Duodenal mucosa (tissue), 2 donors: ENCODE results near the gene JAKMIP2.

ENCODE experiments used
- H3K27ac ChIP-seq: one replicate; pipeline ENCODE4 v1.7.0; 2013; ENCODE audit warnings: low read depth, low read length
- H3K27me3 ChIP-seq, 2 donors: one replicate each; pipeline ENCODE4 v1.7.0; 2013; ENCODE audit warnings: low read length in 2 of 2, control low read depth in 1 of 2; ENCODE audit not compliant: insufficient read depth in 2 of 2, control insufficient read depth in 1 of 2
- H3K36me3 ChIP-seq, 2 donors: one replicate each; pipeline ENCODE4 v1.7.0; 2013; ENCODE audit warnings: low read length in 2 of 2, control low read depth in 1 of 2; ENCODE audit not compliant: insufficient read depth in 2 of 2, control insufficient read depth in 1 of 2
- H3K4me1 ChIP-seq, 2 donors: one replicate each; pipeline ENCODE4 v1.7.0; 2013; ENCODE audit warnings: low read length in 2 of 2, control low read depth in 1 of 2; ENCODE audit not compliant: insufficient read depth in 2 of 2, control insufficient read depth in 1 of 2
- H3K4me3 ChIP-seq, 2 donors: one replicate each; pipeline ENCODE4 v1.7.0; 2013; ENCODE audit warnings: low read length in 2 of 2, low read depth in 1 of 2
- H3K9ac ChIP-seq, 2 donors: one replicate each; pipeline ENCODE4 v1.7.0; 2013; ENCODE audit warnings: low read length in 2 of 2, low read depth in 1 of 2
- H3K9me3 ChIP-seq, 2 donors: one replicate each; pipeline ENCODE4 v1.7.0; 2013; ENCODE audit warnings: low read length in 2 of 2, control low read depth in 1 of 2; ENCODE audit not compliant: control insufficient read depth in 1 of 2

JAKMIP2 gene

DNA sequence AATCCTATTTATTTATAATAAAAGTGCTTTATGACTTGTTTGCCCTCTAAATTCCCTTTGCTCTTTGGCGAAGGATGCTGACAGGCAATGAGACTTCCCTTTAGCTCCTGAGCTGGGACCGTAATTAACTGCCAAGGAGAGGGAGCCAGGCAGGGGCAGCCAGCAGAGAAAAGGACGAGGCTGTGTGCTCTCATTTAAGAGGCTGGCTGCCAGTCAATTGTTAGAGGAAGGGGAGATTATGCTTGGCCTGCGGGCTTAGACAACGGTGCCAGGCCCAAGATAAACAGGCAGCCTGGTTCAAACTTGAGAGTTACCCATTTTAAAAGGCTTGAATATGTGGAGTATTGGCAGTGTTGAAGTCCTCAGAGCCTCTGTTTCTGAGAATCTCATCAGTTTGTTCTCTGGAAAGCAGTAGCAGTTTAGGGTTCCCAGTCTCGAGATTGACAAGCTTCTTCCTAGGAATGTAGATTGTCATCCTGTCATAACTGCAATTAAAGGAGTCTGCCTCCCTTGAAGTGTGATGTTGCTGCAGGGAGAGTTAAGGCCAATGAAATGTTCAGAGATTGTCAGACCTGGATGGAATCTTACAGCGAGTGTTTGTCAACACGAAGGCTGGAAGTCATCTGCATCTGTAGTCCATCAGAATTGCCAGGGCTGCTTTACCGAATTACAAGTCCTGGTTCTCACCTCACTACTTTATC, 113.2 kb downstream of the JAKMIP2 start:
- Histone ChIP-seq H3K9ac (no peak overlapping the region), H3K27me3 (no peaks in the 10 kb centered on the region), H3K27ac (no peak overlapping the region), H3K4me1 (no peaks in the 10 kb centered on the region), H3K36me3 (no peaks in the 10 kb centered on the region), H3K4me3 (no peak overlapping the region), H3K9me3 (no peaks in the 10 kb centered on the region)

DNA sequence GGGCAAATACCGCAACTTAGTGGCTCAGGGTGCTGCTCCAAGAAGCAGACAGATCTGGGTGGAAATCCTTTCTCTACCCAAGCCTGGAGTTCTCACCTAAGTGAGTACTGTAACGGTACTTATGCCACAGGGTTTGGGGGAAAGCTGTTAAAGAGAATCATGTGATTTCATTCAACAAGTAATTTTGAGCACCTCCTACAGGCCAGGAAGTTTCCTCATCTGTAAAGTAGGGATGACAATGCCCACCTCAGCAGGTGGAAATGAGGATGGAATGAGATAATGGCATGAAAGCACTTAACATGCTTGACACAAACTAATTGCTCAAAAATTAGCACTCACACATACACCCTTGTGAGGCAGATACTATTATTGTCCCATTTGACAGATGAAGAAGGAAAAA, 114.1 kb downstream of the JAKMIP2 start:
- Histone ChIP-seq H3K9ac (no peak overlapping the region), H3K27me3 (no peaks in the 10 kb centered on the region), H3K36me3 (no peaks in the 10 kb centered on the region), H3K9me3 (no peaks in the 10 kb centered on the region), H3K4me3 (no peak overlapping the region), H3K4me1 (no peaks in the 10 kb centered on the region), H3K27ac (no peak overlapping the region)

DNA sequence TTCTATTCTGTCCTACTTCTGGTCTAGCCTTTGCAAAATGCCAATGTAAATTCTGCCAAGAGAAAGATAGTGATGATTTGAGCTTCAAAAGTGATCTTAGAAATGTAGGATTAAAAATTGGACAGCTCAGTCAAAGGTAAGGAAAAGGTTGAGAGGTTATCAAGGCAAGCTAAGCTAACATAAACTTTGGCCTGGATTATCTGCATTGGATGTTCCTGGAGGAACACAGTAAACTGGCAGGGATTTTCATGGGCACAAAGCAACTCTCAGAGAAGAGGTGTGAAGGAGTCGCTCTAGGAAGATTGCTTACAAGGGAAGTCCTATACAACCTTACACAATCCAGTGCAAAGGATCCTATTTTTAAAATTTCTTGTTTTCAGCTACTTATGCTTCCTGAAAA, 115.2 kb downstream of the JAKMIP2 start:
- H3K9me3 ChIP-seq, result no peaks in the 10 kb centered on the region
- H3K27ac ChIP-seq, result no peak overlapping the region
- no peak overlapping the region for H3K9ac ChIP-seq
- H3K27me3 ChIP-seq, result no peaks in the 10 kb centered on the region
- H3K4me1 ChIP-seq, result no peaks in the 10 kb centered on the region
- H3K36me3 ChIP-seq, result no peaks in the 10 kb centered on the region
- H3K4me3 ChIP-seq, result no peak overlapping the region

DNA sequence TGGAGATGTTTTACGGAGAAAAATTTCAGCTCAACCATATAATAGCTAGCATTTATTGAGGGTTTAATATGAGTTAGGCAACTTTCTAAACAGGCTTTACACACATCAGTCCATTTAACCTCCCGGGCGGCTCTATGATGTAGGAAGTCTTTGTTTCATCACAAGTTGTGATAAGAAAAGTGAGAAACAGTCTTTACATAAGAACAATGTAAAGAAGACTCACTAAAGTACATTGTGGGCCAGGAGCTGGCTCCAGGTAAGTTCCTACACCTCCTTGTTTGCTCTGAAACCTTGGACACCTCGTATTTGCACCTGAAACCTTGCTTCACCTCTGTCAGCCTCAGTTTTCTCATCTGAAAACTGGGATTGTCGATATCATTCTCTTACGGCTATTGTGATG, 116.1 kb downstream of the JAKMIP2 start:
- Histone ChIP-seq H3K27me3 (no peaks in the 10 kb centered on the region), H3K9me3 (no peaks in the 10 kb centered on the region), H3K4me3 (no peak overlapping the region), H3K27ac (no peak overlapping the region), H3K36me3 (no peaks in the 10 kb centered on the region), H3K4me1 (no peaks in the 10 kb centered on the region), H3K9ac (no peak overlapping the region)

DNA sequence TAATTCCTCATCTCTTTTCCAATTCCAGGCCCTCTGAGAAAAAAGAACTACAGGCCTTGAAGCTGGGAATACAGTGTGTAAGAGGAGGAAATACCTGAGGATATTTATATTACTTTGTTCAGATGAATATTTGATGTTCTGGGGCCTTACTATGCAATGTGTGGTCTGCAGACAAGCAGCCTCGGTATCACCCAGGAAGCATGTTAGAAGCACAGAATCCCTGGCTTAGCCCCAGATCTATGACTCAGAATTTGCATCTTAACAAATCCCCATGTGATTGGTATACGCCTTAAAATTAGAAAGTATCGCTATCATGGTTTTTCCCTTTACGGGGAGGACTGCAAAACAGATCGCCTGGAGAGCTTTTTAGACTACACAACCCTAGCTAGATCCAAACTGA, 121.0 kb downstream of the JAKMIP2 start:
- no peaks in the 10 kb centered on the region for H3K9me3 ChIP-seq
- H3K27me3 ChIP-seq, result no peaks in the 10 kb centered on the region
- H3K27ac ChIP-seq, result no peak overlapping the region
- no peak overlapping the region for H3K9ac ChIP-seq
- H3K36me3 ChIP-seq, result no peaks in the 10 kb centered on the region
- H3K4me3 ChIP-seq, result no peak overlapping the region
- H3K4me1 ChIP-seq, result no peaks in the 10 kb centered on the region

DNA sequence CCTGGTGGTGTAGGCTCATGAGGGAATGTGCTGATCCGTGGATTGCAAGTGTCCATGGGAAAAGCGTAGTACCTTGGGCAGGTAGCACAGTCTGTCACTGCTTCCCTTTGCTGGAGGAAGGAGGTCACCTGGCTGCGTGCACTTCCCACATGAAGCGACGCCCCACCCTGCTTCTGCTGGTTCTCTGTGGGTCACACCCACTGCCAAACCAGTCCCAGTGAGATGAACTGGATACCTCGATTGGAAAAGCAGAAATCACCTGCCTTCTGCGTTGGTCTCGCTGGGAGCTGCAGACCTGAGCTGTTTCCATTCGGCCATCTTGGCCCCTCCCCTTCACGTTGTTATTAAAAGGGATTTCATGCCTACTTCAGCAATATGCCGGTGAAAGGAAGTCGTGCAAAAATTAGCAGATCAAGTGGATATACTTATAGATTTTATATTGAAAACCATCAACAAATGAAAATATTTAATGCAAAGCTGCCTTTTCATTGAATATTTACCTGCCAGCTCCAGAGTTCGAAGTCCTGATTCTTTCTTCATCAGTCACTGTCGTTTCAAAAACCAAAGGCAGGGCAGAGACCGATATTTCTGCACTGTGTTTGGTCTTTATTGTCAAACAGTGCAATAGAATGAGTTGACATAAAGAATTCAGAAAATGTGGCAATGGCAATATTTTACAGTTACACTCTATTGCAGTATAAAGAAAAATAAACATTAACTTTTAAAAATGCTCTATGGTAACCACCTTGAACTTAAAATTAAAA, 123.2 kb downstream of the JAKMIP2 start:
- no peaks in the 10 kb centered on the region for H3K36me3 ChIP-seq
- no peaks in the 10 kb centered on the region for H3K27me3 ChIP-seq
- H3K4me1 ChIP-seq, result no peaks in the 10 kb centered on the region
- no peak overlapping the region for H3K27ac ChIP-seq
- no peak overlapping the region for H3K9ac ChIP-seq
- H3K9me3 ChIP-seq, result no peaks in the 10 kb centered on the region
- no peak overlapping the region for H3K4me3 ChIP-seq

DNA sequence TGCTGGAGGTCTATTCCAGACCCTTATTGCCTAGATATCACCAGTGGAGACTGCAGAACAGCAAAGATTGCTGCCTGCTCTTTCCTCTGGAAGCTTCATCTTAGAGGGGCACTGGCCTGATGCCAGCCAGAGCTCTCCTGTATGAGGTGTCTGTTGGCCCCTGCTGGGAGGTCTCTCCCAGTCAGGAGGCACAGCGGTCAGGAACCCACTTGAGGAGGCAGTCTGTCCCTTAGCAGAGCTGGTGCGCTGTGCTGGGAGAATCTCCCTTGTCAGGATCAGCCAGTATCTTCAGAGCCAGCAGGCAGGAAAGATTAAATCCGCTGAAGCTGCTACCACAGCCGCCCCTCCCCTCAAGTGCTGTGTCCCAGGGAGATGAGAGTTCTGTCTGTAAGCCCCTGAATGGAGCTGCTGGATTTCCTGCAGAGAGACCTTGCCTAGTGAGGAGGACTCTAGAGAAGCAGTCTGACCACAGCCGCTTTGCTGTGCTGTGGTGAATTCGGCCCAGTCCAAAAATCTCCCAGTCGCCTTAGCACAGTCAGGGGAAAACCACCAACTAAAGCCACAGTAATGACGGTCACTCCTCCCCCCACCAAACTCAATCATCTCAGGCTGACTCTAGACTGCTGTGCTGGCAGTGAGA, 124.1 kb downstream of the JAKMIP2 start:
- Histone ChIP-seq H3K36me3 (no peaks in the 10 kb centered on the region), H3K9ac (no peak overlapping the region), H3K27me3 (no peaks in the 10 kb centered on the region), H3K9me3 (no peaks in the 10 kb centered on the region), H3K4me1 (no peaks in the 10 kb centered on the region), H3K27ac (no peak overlapping the region), H3K4me3 (no peak overlapping the region)

DNA sequence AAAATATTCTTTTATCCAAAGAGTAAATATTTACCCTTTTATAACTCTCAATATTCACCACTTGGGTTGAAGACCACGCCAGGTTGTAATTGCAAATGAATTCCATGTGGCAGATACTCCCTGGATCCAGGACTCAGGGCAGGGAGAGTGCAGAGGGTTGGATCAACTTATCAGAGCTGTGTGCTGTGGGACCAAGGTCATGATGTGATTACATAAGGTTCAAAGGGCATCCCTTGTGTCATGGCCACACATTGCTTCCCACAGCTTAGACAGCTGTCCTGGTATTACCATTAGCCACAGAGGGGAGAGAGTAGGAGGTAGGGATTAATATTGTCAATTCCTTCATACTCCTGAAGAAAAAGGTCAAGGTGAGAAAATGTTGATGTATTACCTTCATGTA, 133.9 kb downstream of the JAKMIP2 start:
- Histone ChIP-seq H3K27ac (no peak overlapping the region), H3K36me3 (no peaks in the 10 kb centered on the region), H3K9me3 (no peaks in the 10 kb centered on the region), H3K4me1 (no peaks in the 10 kb centered on the region), H3K9ac (no peak overlapping the region), H3K27me3 (no peaks in the 10 kb centered on the region), H3K4me3 (no peak overlapping the region)

DNA sequence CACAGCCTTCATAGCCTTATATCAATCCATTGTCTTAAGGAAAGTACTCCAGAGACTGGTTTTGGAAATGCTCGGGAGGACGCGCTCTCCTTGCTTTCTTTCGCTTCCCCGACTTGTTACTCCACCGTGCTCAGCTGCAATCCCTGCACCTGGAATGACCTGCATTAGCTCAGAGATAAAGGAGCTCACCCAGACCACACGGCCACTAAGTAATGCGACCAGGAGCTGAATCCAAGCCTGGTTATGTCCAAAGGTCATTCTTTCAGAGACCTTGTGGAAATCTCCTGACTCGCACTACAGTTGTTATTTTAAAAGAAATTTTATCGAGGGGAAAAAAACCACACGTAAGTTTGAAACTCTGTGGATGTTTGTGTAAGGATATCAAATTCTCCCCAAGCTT, 137.3 kb downstream of the JAKMIP2 start:
- no peak overlapping the region for H3K9ac ChIP-seq
- no peak overlapping the region for H3K27ac ChIP-seq
- H3K36me3 ChIP-seq, result no peaks in the 10 kb centered on the region
- no peaks in the 10 kb centered on the region for H3K4me1 ChIP-seq
- peak overlapping the region in 1 of 2 donors; percentile 33 for H3K4me3 ChIP-seq
- no peaks in the 10 kb centered on the region for H3K27me3 ChIP-seq
- H3K9me3 ChIP-seq, result no peaks in the 10 kb centered on the region

DNA sequence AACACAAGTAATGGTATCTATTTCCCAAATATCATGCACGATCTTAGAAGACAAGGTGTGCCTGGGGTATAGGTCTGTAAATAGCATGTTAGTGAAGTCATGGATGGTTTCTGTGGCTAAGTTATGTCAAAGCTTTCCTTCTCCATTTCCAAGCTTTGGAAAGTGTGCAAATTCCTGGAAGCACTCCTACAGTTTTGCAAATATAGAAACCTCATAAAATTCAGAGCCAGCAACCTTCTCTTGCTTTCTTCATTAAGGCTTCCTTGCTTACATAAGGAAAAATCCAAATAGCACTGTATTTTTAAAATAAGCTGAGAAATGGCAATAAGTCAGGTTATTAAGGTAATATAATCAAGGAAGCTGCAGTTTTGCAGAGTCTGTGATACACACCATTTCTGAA, 138.1 kb downstream of the JAKMIP2 start:
- Histone ChIP-seq H3K9me3 (no peaks in the 10 kb centered on the region), H3K9ac (no peak overlapping the region), H3K27ac (no peak overlapping the region), H3K36me3 (no peaks in the 10 kb centered on the region), H3K4me3 (no peak overlapping the region), H3K27me3 (no peaks in the 10 kb centered on the region), H3K4me1 (no peaks in the 10 kb centered on the region)
